ENCODE measurements around the gene UBAC2. TPM values are rescaled to one million over a fixed set of nuclear protein-coding genes. Genes with fewer than 3 reads are reported as not detected.

UBAC2 gene
- total and polyA plus RNA-seq, 4 donors, result 32.9 to 42.3 (median 35.3) TPM

GRCh38 chr13:99193152-99193551, 7.5 kb upstream of the UBAC2 start:
- TF ChIP-seq ZBTB33 (IDR thresholded peaks at IDR 0.05), result no peak
- TF ChIP-seq MAX (IDR thresholded peaks at IDR 0.05), result no peak
- TF ChIP-seq ATF3 (IDR thresholded peaks at IDR 0.05), result no peak
- TF ChIP-seq TAF1 (conservative IDR thresholded peaks at IDR 0.05), result no peak
- TF ChIP-seq SP1 (IDR thresholded peaks at IDR 0.05), result no peak
- TF ChIP-seq YY1 (IDR thresholded peaks at IDR 0.05), result no peak
- no peak for TF ChIP-seq NR2F2 (IDR thresholded peaks at IDR 0.05)
- TF ChIP-seq JUND (IDR thresholded peaks at IDR 0.05), result no peak
- no peak for TF ChIP-seq HNF4A (conservative IDR thresholded peaks at IDR 0.05)
- TF ChIP-seq, protein P1, sequence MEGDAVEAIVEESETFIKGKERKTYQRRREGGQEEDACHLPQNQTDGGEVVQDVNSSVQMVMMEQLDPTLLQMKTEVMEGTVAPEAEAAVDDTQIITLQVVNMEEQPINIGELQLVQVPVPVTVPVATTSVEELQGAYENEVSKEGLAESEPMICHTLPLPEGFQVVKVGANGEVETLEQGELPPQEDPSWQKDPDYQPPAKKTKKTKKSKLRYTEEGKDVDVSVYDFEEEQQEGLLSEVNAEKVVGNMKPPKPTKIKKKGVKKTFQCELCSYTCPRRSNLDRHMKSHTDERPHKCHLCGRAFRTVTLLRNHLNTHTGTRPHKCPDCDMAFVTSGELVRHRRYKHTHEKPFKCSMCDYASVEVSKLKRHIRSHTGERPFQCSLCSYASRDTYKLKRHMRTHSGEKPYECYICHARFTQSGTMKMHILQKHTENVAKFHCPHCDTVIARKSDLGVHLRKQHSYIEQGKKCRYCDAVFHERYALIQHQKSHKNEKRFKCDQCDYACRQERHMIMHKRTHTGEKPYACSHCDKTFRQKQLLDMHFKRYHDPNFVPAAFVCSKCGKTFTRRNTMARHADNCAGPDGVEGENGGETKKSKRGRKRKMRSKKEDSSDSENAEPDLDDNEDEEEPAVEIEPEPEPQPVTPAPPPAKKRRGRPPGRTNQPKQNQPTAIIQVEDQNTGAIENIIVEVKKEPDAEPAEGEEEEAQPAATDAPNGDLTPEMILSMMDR (IDR thresholded peaks at IDR 0.05; ENCODE audit: low read depth, low read length, missing input control), result no peak
- no peak for TF ChIP-seq EGR1 (IDR thresholded peaks at IDR 0.05; ENCODE audit: low read depth in 2 of 2)
- WGBS, result 91% methylated on average over 4 of the region's 4 CpGs

GRCh38 chr13:99196466-99197116, 4.1 kb upstream of the UBAC2 start:
- no peaks in the 10 kb centered on the region for H3K36me3 ChIP-seq (ENCODE audit: control insufficient read depth in 4 of 4, insufficient read depth in 3 of 4, low read depth in 1 of 4, low read length in 3 of 4)
- TF ChIP-seq SP1 (IDR thresholded peaks at IDR 0.05), result no peak
- TF ChIP-seq RAD21 (IDR thresholded peaks at IDR 0.05), result peak; percentile 38 to 61
- TF ChIP-seq, protein P1 (IDR thresholded peaks at IDR 0.05; ENCODE audit: low read depth, low read length, missing input control), result peak; percentile 25
- no peak for TF ChIP-seq EGR1 (IDR thresholded peaks at IDR 0.05; ENCODE audit: low read depth in 2 of 2)
- no peak for TF ChIP-seq JUND (IDR thresholded peaks at IDR 0.05)
- DNase-seq (ENCODE audit: low spot score), result no peak
- H3K9ac ChIP-seq (ENCODE audit: low read depth in 1 of 2, low read length in 2 of 2), result no peak overlapping the region
- H3K27me3 ChIP-seq (ENCODE audit: control insufficient read depth in 4 of 4, insufficient read depth in 4 of 4, low read length in 3 of 4), result no peaks in the 10 kb centered on the region
- H3K4me3 ChIP-seq (ENCODE audit: low read depth in 1 of 3, low read length in 3 of 3), result no peak overlapping the region
- WGBS, result 84% methylated on average over 5 of the region's 5 CpGs
- peaks cover 0 to 11% (median 6%) of the 10 kb centered on the region in 4 donors for H3K4me1 ChIP-seq (ENCODE audit: control insufficient read depth in 4 of 4, insufficient read depth in 4 of 4, low read length in 3 of 4)
- no peaks in the 10 kb centered on the region for H3K9me3 ChIP-seq (ENCODE audit: control insufficient read depth in 4 of 4, low read length in 3 of 4)
- H3K27ac ChIP-seq (ENCODE audit: low read depth in 1 of 2, low read length in 2 of 2), result no peak overlapping the region

More at GRCh38 chr13:99193152-99193551, 7.5 kb upstream of the UBAC2 start:
- Histone ChIP-seq H3K4me3 (ENCODE audit: low read depth in 1 of 3, low read length in 3 of 3) (no peak overlapping the region), H3K4me1 (ENCODE audit: control insufficient read depth in 4 of 4, insufficient read depth in 4 of 4, low read length in 3 of 4) (no peaks in the 10 kb centered on the region), H3K27me3 (ENCODE audit: control insufficient read depth in 4 of 4, insufficient read depth in 4 of 4, low read length in 3 of 4) (no peaks in the 10 kb centered on the region), H3K36me3 (ENCODE audit: control insufficient read depth in 4 of 4, insufficient read depth in 3 of 4, low read depth in 1 of 4, low read length in 3 of 4) (no peaks in the 10 kb centered on the region), H3K27ac (ENCODE audit: low read depth in 1 of 2, low read length in 2 of 2) (no peak overlapping the region), H3K9me3 (ENCODE audit: control insufficient read depth in 4 of 4, low read length in 3 of 4) (no peaks in the 10 kb centered on the region), H3K9ac (ENCODE audit: low read depth in 1 of 2, low read length in 2 of 2) (no peak overlapping the region)
- DNase-seq (ENCODE audit: low spot score), result no peak
